Panc1 (cell line): ENCODE data around the gene GRM4. TPM values are rescaled to one million over a fixed set of nuclear protein-coding genes. Genes with fewer than 3 reads are reported as not detected.

Experiments used
- ATAC-seq: fragments of 200-7000 bp; cut with Tn5 transposase; 2 replicates; pipeline ENCODE4 v1.9.1; 2020; ENCODE audit warnings: mild to moderate bottlenecking, moderate library complexity
- BruUV-seq: library from RNA; stranded (reverse); fragments of 400-500 nt; replicated peaks from 2 replicates; lab custom pipeline; 2021; lab: Mats Ljungman, UMichigan
- CTCF ChIA-PET: fragments of 300-600 bp; sonication (Branson Sonifier 250); formaldehyde crosslinking; loops from one replicate; lab custom pipeline; 2022; ENCODE audit warnings: antibody characterized with exemption; lab: Charles Lee
- POLR2A ChIA-PET: fragments of 300-600 bp; sonication (Branson Sonifier 250); formaldehyde crosslinking; loops from one replicate; lab custom pipeline; 2022; ENCODE audit warnings: antibody characterized with exemption; lab: Charles Lee
- DNase-seq: peaks from one replicate; pipeline ENCODE4 v3.0.0-alpha.2; 2010; ENCODE audit warnings: low read depth, low spot score
- H3K27ac ChIP-seq: 2 replicates; pipeline ENCODE4 v1.5.1; 2011; ENCODE audit warnings: mild to moderate bottlenecking, low read length, inconsistent platforms
- H3K27me3 ChIP-seq: fragments of 200-500 bp; sonication (Bioruptor generic); 2 replicates; pipeline ENCODE4 v1.6.0; 2014; ENCODE audit warnings: low read length, inconsistent platforms; ENCODE audit not compliant: control insufficient read depth, insufficient read depth
- H3K36me3 ChIP-seq: fragments of 200-500 bp; sonication (Bioruptor generic); 2 replicates; pipeline ENCODE4 v1.5.1; 2014; ENCODE audit warnings: inconsistent platforms, mild to moderate bottlenecking, low read length, moderate library complexity; ENCODE audit not compliant: control insufficient read depth, insufficient read depth
- H3K4me1 ChIP-seq: 2 replicates; pipeline ENCODE4 v1.5.1; 2011; ENCODE audit warnings: inconsistent platforms, mild to moderate bottlenecking, low read length, moderate library complexity; ENCODE audit not compliant: control insufficient read depth, insufficient read depth
- H3K4me3 ChIP-seq, 2 experiments: 2 replicates each; pipeline ENCODE4 v1.5.1; 2011 to 2012; ENCODE audit warnings: low read depth in 2 of 2, low read length in 2 of 2, mild to moderate bottlenecking in 2 of 2, inconsistent platforms in 1 of 2, moderate library complexity in 1 of 2
- H3K9me3 ChIP-seq: fragments of 200-500 bp; sonication (Bioruptor generic); 2 replicates; pipeline ENCODE4 v1.5.1; 2014; ENCODE audit warnings: low read depth, mild to moderate bottlenecking, inconsistent platforms, low read length, moderate library complexity; ENCODE audit not compliant: control insufficient read depth, insufficient read depth
- POLR2AphosphoS5 ChIP-seq: IDR thresholded peaks from 2 replicates; pipeline ENCODE4 v1.6.1; 2012; ENCODE audit warnings: mild to moderate bottlenecking, low read depth, low read length, moderate library complexity
- SIN3A ChIP-seq: IDR thresholded peaks from 2 replicates; pipeline ENCODE4 v1.6.1; 2012; ENCODE audit warnings: low read depth, mild to moderate bottlenecking, low read length, moderate library complexity, borderline replicate concordance; ENCODE audit not compliant: insufficient read depth
- TCF7L2 ChIP-seq: IDR thresholded peaks from 2 replicates; pipeline ENCODE4 v1.6.1; 2011; ENCODE audit warnings: mild to moderate bottlenecking, low read depth, low read length, inconsistent platforms
- in situ Hi-C: cut with HindIII; loops from 2 replicates; pipeline ENCODE4 v1.10.0; 2016; ENCODE audit warnings: low sequenced_read_pairs, low pct_unique_long_range_greater_than_20kb
- intact Hi-C: fragments of 100-400 bp; cut with micrococcal nuclease; formaldehyde crosslinking; loops from one replicate; pipeline ENCODE4 v1.10.0; 2022; ENCODE audit not compliant: unreplicated experiment
- total RNA-seq: library from RNA; stranded (reverse); gene quantifications from one replicate; pipeline ENCODE4 v1.2.1, GENCODE V29; 2021; ENCODE audit not compliant: unreplicated experiment
- TF ChIP-seq, protein P1 (sequence below), 2 experiments: IDR thresholded peaks; 2 replicates each; pipeline ENCODE4 v1.6.1; 2011 to 2012; ENCODE audit warnings: low read depth in 2 of 2, control low read depth in 1 of 2, low read length in 1 of 2, mild to moderate bottlenecking in 1 of 2, moderate library complexity in 1 of 2; ENCODE audit not compliant: insufficient read depth in 1 of 2
- TF ChIP-seq, protein P2 (sequence below): fragments of 450-650 bp; IDR thresholded peaks from 2 replicates; pipeline ENCODE4 v1.5.1; 2017; ENCODE audit warnings: mild to moderate bottlenecking

The GRM4 gene
- total RNA-seq, 1 experiment from 2014 or later = 1.3 TPM

DNA sequence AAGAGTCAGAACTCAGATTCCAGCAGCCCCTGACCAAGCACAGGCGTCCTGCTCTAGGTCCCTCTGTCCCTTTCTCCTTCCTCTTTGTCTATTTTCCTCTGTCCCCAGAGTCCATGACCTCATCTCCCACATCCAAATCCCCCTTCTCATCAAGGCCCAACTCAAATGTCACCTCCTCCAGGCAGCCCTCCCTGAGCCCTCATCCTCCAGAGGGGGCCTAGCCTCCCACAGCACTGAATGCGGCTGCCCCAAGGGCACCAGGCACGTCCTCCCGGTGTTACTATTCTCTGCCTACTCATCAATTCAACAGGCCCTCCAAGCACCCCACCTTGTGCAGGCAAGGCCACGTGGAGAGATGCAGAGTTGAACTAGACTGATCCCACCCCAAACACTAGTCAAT, 49.7 kb downstream of the GRM4 start:
- no TSS peak for BruUV-seq
- no peak for ATAC-seq
- Histone ChIP-seq H3K36me3 (no peaks in the 10 kb centered on the region), H3K9me3 (no peaks in the 10 kb centered on the region), H3K4me1 (no peaks in the 10 kb centered on the region), H3K27ac (no peak overlapping the region), H3K27me3 (no peaks in the 10 kb centered on the region), H3K4me3 (no peak overlapping the region)
- ChIA-PET POLR2A (no interaction called here), CTCF (no interaction called here)
- in situ Hi-C loops (no loop called here), intact Hi-C loops (no loop called here)
- no peak for DNase-seq
- TF ChIP-seq, protein P1, sequence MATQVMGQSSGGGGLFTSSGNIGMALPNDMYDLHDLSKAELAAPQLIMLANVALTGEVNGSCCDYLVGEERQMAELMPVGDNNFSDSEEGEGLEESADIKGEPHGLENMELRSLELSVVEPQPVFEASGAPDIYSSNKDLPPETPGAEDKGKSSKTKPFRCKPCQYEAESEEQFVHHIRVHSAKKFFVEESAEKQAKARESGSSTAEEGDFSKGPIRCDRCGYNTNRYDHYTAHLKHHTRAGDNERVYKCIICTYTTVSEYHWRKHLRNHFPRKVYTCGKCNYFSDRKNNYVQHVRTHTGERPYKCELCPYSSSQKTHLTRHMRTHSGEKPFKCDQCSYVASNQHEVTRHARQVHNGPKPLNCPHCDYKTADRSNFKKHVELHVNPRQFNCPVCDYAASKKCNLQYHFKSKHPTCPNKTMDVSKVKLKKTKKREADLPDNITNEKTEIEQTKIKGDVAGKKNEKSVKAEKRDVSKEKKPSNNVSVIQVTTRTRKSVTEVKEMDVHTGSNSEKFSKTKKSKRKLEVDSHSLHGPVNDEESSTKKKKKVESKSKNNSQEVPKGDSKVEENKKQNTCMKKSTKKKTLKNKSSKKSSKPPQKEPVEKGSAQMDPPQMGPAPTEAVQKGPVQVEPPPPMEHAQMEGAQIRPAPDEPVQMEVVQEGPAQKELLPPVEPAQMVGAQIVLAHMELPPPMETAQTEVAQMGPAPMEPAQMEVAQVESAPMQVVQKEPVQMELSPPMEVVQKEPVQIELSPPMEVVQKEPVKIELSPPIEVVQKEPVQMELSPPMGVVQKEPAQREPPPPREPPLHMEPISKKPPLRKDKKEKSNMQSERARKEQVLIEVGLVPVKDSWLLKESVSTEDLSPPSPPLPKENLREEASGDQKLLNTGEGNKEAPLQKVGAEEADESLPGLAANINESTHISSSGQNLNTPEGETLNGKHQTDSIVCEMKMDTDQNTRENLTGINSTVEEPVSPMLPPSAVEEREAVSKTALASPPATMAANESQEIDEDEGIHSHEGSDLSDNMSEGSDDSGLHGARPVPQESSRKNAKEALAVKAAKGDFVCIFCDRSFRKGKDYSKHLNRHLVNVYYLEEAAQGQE (IDR thresholded peaks at IDR 0.05; ENCODE audit: insufficient read depth in 1 of 2, low read depth in 2 of 2, low read length in 1 of 2) = no peak
- TF ChIP-seq, protein P2, sequence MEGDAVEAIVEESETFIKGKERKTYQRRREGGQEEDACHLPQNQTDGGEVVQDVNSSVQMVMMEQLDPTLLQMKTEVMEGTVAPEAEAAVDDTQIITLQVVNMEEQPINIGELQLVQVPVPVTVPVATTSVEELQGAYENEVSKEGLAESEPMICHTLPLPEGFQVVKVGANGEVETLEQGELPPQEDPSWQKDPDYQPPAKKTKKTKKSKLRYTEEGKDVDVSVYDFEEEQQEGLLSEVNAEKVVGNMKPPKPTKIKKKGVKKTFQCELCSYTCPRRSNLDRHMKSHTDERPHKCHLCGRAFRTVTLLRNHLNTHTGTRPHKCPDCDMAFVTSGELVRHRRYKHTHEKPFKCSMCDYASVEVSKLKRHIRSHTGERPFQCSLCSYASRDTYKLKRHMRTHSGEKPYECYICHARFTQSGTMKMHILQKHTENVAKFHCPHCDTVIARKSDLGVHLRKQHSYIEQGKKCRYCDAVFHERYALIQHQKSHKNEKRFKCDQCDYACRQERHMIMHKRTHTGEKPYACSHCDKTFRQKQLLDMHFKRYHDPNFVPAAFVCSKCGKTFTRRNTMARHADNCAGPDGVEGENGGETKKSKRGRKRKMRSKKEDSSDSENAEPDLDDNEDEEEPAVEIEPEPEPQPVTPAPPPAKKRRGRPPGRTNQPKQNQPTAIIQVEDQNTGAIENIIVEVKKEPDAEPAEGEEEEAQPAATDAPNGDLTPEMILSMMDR = no peak
- no peak for TF ChIP-seq POLR2AphosphoS5
- no peak for TF ChIP-seq TCF7L2
- no peak for TF ChIP-seq SIN3A

DNA sequence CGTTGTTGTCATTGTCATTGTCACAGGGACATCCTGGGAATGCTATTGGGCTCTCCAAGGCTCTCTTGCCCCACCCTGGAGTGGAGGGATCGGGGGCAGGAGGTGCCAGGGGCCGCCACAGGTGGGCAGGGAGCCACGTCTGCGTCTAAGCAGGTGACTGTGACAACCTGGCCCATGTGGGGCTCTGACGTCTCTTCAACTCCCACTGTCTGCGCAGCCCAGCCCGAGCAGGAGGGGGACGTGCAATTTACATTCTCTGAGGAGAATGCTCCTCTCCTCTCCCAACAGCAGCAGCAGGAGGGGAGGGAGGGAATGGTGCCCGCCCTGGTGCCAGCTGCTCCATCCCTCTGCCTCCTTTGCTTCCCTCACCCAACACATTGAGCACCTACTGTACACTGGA, 50.1 kb downstream of the GRM4 start:
- ChIA-PET POLR2A (no interaction called here), CTCF (no interaction called here)
- in situ Hi-C loops = no loop called here
- H3K9me3 ChIP-seq = no peaks in the 10 kb centered on the region
- no peak overlapping the region for H3K27ac ChIP-seq
- ATAC-seq (no peak), DNase-seq (no peak)
- no peaks in the 10 kb centered on the region for H3K4me1 ChIP-seq
- intact Hi-C loops = no loop called here
- H3K4me3 ChIP-seq = no peak overlapping the region
- no peaks in the 10 kb centered on the region for H3K27me3 ChIP-seq
- no peaks in the 10 kb centered on the region for H3K36me3 ChIP-seq
- BruUV-seq = no TSS peak
- TF ChIP-seq POLR2AphosphoS5 (no peak), TCF7L2 (no peak), SIN3A (no peak)
- TF ChIP-seq, protein P1 (IDR thresholded peaks at IDR 0.05; ENCODE audit: insufficient read depth in 1 of 2, low read depth in 2 of 2, low read length in 1 of 2) = no peak
- TF ChIP-seq, protein P2 = no peak
